Fibroblast of skin of left biceps (primary cell): ENCODE measurements around the gene KNSTRN.

ENCODE experiments used
- DNase-seq, 2 experiments: peaks; one replicate each; pipeline ENCODE4 v3.0.0-alpha.2; 2013; ENCODE audit warnings: low read depth in 2 of 2

The KNSTRN gene

DNA sequence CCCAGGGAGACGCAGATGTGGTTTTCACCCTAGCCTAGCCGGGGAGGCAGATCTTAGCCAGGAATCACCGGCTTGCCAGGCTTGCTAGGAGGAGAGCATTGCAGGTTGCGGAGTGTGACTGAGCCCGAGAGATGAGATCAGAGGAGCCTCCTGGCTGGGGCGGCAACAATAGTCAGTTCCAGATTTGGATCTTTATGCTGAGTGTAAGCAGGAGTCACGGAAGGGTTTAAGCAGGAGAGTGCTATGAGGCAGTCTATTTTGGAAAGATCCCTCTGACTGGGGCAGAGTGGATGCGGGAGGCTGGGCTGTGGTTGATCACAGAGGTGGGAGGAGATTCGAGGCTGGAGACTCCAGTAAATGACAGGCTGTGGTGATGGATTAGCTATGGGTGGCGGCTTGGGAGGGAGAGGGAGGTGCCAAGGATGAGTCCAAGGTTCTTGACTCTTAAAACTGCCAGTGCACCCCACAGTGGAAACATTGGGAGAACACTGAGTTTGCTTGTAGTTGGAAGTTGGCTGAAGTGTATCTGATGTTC is 47.8 kb downstream of the KNSTRN start:
- no peak for DNase-seq

- DNase-seq, result no peak
Observed at GRCh38 chr15:40435023-40435709, 52.6 kb downstream of the KNSTRN start.

DNA sequence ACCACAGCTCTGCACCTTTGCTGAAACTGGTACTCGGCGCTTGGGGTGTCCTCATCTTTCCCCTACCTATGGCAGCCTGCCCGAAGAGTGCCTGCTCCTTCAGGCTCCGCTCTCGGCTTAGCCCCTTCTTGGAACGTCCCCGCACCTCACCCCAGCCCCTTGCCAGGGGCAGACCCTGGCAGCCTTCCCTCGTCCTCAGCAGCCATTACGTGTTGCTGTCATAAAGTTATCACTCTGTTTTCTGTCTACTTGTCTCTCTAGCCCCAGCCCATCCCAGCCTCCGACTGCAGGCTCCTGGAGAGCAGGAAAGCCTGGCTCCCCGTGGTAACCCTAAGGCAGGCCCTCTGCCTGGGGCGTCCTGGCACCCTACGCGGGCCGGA is 53.2 kb downstream of the KNSTRN start:
- DNase-seq, result no peak

- DNase-seq, result no peak
Observed at GRCh38 chr15:40436116-40436891, 53.8 kb downstream of the KNSTRN start.

DNA sequence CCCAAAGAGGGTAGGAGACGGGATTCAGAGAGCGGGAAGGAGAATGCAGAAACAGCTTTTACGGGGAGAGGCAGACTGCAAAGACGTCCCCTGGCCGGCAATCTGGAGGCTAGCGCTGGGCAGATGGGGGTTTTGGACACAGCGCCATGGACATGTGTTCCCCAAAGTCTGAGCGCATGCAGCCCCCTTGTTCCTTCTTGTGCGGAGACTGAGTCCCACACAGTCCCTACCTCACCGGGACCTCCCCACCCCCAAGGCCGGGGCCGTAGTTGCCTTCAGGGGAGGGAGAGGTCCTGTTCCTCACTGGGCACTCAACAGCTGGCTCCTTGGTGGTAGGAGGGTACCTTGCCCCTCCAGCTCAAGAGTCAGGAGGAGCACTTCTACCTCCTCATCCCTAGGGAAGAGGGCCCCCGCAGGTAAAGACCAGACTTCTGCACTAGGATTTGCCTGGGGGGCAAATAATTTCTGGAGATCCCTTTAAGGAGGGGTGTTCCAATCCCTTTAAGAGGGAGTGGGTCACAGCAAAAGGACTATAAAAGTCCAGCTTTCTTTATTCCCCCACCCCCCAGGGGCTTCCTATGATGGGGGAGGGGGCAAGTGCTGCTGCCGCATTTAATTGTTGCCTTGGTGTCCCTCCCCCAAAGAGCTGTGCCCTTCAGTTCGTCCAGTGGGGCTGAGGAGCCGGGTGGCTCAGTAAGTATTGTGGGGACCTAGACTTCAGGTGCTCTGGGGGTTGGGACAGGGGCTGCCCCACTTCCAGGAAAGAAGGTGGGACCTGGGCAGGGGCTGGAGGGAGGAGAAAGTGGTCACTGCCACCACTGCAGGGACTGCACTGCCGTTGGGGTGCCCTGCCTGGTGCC is 54.6 kb downstream of the KNSTRN start:
- no peak for DNase-seq

DNA sequence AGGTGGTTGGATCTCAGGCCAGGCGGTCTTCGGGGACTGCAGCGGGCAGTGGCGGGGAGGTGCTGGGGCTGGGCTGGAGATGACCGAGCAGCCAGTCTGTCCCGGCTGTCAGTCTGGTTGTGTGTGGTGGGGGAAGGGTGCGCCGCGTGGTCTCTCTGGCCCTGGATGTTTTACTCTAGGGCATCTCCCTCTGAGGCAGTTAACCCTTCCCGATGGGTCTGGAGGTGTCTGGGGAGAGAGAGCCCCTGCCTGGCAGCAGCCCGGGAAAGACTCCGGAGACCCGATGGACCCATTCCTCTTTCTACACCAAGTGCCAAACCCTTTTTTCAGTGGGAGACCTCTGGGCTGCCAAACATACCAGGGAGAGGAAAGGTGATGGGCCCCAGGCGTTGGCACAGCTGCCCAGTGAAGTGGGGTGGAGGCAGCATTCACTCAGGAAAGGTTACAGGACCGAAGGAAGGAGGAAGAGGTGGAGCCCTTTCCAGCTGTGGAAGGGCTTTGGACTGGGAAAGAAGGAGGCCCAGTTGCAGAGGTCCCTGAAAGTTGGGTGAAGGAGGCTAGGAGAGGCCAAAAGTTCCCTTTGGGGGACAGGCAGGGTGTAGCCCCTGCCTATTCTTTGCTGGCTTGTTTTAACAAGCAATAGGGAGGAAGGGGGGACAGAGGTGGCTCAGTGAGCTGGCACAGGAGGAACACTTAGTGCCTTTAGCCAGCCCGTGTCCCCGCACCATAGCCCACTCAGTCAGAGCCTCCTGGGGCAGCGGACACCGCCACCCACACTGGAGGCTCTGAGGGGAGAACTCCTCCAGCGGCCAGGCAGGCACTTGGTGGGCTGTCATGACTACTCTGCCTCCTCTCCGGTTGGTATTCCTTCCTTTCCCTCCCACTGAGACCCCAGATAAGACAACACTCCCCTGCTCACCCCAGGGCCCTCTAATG is 55.5 kb downstream of the KNSTRN start:
- DNase-seq, result no peak

DNA sequence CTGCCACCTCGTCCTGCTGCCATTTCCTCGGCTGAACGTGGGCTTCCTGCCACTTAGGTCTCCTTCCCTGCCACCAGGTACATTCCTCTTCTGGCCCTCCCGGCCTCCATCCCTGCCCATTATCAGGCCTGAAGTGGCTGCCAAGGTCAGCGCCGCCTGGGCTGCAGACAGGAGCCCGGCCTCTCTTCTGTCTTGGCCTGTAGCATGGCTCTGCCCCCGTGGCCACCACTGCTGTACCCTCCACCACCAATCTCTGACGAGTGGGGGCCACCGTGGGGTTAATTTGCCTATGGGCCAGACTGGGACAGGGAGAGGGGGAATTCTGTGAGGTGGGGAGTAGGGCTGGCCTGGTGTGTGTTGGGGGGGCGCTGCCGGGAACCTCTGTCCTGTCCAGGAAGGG is 56.2 kb downstream of the KNSTRN start:
- no peak for DNase-seq

DNA sequence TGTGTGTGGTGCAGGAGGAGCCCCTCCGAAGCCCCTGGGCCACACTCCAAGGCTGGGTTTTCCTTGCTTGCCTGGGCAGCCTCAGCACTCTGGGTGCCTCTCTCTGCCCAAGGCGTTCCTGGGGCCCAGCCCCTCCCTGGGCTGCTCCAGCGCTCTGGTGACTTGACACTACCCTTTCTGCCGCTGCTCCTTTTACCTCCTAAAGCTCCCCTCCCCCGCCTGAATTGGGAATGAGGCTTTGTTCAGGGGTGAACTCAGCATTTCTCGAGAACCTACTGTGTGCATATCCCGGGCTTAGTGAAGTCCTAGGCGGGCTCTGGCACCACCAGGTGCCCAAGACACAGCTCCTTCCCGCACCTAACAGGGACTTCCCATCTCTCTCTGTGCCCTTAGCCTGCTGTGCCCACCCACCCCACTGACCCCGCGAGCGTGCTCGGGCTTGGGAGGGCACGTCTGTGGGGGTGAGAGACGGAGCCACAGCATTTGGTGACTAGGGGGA is 57.0 kb downstream of the KNSTRN start:
- no peak for DNase-seq

- DNase-seq, result no peak
Observed at GRCh38 chr15:40439960-40440742, 57.6 kb downstream of the KNSTRN start.

DNA sequence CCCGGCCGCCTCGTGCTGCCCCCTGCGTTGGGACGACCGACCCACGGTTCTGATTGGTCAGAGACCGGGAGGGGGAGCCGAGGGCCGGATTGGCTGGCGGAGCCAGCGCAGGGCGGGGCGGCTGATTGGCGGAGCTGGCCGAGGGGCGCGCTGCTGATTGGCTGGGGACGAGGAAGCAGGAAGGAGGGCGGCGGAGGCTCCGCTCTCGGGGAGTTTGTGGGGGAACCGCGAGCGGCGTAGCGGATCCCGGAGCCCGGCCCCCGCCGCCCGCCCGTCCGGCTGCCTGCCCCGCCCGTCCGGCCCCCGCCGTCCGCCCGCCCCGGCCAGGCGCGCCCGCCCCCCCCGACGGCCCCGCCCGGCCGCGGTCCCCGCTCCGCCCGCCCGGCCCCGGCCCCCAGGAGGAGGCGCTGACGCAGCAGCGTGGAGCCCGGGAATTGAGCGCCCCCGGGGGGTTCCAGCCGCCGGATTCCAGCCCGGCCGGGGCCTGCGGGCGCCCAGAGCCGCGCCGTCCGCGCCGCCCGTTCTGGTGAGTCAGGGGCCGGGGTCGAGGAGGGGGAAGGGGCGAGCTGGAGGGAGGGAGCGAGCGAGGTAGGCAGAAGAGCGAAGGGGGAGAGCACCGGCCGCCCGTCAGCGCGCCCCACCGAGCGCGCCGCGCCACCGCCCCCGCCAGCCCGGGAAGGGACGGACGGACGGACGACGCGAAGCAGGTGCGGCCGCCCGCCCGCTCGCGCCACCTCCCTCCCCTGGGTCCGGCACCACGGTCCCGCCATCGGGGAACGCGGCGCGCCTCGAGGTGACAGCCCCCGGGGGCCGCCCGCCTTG is 58.4 kb downstream of the KNSTRN start, which contains the start of gene BAHD1:
Gene BAHD1 (plus strand): TSS at position 211 of the 822 bp plus-strand sequence. CDS start 17,512 bp downstream, outside the sequence.
- peak; percentile 85 to 86 for DNase-seq

DNA sequence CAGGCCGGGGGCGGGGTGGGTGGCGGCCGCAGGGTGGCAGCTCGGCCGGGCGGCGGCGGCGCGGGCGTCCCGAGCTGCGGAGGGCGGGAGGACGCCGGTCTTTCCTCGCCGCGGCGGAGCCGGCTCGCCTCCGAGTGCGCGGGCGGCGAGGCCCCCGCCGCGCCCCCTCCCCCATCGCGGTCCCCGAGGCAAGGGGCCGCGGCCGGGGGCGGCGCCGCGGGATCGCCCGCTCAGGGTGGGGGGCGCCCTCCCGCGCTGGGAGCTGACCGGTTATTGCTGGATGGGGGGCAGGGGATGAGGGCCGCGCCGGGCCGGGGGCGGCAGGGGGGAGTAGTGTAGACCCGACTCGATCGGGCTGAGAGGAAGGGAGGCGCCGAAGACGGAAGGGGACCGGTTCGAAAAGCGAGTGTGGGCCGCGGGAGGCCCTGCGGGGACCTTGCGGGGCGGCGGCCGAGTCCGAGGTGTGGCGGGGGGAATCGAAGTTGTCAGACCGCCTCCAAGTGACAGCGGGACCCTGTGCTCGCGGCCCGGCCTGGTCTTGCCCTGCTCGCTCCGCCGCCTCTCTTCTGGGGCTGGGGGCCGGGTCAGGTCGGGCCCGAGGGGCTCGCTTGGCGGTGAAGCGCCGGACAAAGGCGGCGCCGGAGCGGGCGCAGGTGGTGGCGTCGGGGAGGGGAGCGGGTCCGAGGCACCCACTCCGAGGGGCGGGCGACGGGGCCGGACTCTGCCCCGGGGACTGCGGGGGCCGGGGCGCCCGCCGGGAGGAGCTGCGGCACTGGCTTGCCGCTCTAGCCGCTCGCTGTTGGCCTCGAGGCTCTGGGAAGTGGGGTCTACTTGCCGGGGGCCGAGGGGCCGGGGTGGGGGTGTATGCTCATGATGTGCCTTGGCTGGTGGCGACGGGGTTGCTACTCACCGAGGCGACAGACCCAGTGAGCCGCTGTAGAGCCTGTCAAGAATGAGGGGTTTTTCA is 59.3 kb downstream of the KNSTRN start:
- DNase-seq, result no peak

- no peak for DNase-seq
Observed at GRCh38 chr15:40443255-40443654, 60.7 kb downstream of the KNSTRN start.

GRCh38 chr15:40443846-40444245 is 61.3 kb downstream of the KNSTRN start:
- DNase-seq, result no peak
